Measurements from ENCODE around the gene DHRS2. TPM values are rescaled to one million over a fixed set of nuclear protein-coding genes. Genes with fewer than 3 reads are reported as not detected.

Gene DHRS2
- total and polyA plus RNA-seq, 2 of the 13 experiments (the other 11 are each of a cell fraction or from before 2014, with no cell fraction given) = 1,621 to 3,021 TPM

DNA sequence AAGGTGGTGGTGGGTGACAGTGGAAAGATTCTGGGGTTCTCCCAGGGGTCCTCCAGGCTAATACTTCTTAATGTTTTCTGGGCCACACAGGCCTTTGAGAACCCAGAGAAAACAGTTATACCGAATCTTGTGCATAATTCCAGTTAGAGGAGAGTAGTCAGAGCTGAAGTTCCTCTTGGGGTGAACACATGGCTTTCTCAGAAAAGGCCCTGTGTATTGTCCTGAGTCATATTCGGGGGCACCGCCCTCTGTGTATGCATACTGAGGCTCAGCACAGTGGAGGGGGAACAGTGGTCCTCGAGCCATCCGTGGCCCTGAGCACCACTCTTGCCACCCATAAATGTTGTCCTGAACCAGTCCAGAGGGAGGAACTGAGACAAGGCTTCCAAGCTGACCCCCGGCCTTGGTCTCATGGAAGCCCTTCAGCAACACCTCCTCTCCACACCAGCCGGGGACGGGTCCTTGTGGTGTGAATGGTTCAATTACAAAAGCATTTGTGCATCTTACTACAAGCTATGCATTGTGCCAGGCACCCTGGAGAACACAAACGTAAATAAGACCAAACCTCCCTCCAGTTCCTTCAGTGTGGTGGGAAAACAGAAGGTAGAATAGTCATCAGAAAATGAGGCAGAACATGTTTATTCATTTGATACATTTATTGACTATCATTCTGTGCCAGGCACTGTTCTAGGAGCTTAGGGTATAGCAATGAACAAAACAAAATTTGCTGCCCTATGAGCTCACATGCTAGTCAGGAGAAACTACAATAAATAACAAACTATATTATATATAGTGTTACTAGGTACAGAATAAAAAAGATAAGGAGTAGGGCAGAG is 9.9 kb downstream of the DHRS2 start (continued):
- TF ChIP-seq, protein P1, sequence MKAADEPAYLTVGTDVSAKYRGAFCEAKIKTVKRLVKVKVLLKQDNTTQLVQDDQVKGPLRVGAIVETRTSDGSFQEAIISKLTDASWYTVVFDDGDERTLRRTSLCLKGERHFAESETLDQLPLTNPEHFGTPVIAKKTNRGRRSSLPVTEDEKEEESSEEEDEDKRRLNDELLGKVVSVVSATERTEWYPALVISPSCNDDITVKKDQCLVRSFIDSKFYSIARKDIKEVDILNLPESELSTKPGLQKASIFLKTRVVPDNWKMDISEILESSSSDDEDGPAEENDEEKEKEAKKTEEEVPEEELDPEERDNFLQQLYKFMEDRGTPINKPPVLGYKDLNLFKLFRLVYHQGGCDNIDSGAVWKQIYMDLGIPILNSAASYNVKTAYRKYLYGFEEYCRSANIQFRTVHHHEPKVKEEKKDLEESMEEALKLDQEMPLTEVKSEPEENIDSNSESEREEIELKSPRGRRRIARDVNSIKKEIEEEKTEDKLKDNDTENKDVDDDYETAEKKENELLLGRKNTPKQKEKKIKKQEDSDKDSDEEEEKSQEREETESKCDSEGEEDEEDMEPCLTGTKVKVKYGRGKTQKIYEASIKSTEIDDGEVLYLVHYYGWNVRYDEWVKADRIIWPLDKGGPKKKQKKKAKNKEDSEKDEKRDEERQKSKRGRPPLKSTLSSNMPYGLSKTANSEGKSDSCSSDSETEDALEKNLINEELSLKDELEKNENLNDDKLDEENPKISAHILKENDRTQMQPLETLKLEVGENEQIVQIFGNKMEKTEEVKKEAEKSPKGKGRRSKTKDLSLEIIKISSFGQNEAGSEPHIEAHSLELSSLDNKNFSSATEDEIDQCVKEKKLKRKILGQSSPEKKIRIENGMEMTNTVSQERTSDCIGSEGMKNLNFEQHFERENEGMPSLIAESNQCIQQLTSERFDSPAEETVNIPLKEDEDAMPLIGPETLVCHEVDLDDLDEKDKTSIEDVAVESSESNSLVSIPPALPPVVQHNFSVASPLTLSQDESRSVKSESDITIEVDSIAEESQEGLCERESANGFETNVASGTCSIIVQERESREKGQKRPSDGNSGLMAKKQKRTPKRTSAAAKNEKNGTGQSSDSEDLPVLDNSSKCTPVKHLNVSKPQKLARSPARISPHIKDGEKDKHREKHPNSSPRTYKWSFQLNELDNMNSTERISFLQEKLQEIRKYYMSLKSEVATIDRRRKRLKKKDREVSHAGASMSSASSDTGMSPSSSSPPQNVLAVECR (CRISPR knock-in tag; IDR thresholded peaks at IDR 0.05; ENCODE audit: borderline replicate concordance) = peak; percentile 35; the same call in 1 of the 2 replicates
- TF ChIP-seq ZNF761 (CRISPR knock-in tag; conservative IDR thresholded peaks at IDR 0.05) = no peak
- TF ChIP-seq, protein P2, sequence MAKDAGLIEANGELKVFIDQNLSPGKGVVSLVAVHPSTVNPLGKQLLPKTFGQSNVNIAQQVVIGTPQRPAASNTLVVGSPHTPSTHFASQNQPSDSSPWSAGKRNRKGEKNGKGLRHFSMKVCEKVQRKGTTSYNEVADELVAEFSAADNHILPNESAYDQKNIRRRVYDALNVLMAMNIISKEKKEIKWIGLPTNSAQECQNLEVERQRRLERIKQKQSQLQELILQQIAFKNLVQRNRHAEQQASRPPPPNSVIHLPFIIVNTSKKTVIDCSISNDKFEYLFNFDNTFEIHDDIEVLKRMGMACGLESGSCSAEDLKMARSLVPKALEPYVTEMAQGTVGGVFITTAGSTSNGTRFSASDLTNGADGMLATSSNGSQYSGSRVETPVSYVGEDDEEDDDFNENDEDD (CRISPR knock-in tag; IDR thresholded peaks at IDR 0.05; ENCODE audit: borderline replicate concordance) = no peak; the same call in 1 of the 2 replicates
- TF ChIP-seq, protein P3, sequence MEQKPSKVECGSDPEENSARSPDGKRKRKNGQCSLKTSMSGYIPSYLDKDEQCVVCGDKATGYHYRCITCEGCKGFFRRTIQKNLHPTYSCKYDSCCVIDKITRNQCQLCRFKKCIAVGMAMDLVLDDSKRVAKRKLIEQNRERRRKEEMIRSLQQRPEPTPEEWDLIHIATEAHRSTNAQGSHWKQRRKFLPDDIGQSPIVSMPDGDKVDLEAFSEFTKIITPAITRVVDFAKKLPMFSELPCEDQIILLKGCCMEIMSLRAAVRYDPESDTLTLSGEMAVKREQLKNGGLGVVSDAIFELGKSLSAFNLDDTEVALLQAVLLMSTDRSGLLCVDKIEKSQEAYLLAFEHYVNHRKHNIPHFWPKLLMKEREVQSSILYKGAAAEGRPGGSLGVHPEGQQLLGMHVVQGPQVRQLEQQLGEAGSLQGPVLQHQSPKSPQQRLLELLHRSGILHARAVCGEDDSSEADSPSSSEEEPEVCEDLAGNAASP (CRISPR knock-in tag; IDR thresholded peaks at IDR 0.05; ENCODE audit: borderline replicate concordance) = 0 out of 2 replicates have a peak, but pooled peaks have one; percentile 39
- no peak for TF ChIP-seq ZNF510 (CRISPR knock-in tag; IDR thresholded peaks at IDR 0.05; ENCODE audit: low read depth)
- TF ChIP-seq, protein P4, sequence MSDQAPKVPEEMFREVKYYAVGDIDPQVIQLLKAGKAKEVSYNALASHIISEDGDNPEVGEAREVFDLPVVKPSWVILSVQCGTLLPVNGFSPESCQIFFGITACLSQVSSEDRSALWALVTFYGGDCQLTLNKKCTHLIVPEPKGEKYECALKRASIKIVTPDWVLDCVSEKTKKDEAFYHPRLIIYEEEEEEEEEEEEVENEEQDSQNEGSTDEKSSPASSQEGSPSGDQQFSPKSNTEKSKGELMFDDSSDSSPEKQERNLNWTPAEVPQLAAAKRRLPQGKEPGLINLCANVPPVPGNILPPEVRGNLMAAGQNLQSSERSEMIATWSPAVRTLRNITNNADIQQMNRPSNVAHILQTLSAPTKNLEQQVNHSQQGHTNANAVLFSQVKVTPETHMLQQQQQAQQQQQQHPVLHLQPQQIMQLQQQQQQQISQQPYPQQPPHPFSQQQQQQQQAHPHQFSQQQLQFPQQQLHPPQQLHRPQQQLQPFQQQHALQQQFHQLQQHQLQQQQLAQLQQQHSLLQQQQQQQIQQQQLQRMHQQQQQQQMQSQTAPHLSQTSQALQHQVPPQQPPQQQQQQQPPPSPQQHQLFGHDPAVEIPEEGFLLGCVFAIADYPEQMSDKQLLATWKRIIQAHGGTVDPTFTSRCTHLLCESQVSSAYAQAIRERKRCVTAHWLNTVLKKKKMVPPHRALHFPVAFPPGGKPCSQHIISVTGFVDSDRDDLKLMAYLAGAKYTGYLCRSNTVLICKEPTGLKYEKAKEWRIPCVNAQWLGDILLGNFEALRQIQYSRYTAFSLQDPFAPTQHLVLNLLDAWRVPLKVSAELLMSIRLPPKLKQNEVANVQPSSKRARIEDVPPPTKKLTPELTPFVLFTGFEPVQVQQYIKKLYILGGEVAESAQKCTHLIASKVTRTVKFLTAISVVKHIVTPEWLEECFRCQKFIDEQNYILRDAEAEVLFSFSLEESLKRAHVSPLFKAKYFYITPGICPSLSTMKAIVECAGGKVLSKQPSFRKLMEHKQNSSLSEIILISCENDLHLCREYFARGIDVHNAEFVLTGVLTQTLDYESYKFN (CRISPR knock-in tag; conservative IDR thresholded peaks at IDR 0.05) = no peak
- TF ChIP-seq, protein P5, sequence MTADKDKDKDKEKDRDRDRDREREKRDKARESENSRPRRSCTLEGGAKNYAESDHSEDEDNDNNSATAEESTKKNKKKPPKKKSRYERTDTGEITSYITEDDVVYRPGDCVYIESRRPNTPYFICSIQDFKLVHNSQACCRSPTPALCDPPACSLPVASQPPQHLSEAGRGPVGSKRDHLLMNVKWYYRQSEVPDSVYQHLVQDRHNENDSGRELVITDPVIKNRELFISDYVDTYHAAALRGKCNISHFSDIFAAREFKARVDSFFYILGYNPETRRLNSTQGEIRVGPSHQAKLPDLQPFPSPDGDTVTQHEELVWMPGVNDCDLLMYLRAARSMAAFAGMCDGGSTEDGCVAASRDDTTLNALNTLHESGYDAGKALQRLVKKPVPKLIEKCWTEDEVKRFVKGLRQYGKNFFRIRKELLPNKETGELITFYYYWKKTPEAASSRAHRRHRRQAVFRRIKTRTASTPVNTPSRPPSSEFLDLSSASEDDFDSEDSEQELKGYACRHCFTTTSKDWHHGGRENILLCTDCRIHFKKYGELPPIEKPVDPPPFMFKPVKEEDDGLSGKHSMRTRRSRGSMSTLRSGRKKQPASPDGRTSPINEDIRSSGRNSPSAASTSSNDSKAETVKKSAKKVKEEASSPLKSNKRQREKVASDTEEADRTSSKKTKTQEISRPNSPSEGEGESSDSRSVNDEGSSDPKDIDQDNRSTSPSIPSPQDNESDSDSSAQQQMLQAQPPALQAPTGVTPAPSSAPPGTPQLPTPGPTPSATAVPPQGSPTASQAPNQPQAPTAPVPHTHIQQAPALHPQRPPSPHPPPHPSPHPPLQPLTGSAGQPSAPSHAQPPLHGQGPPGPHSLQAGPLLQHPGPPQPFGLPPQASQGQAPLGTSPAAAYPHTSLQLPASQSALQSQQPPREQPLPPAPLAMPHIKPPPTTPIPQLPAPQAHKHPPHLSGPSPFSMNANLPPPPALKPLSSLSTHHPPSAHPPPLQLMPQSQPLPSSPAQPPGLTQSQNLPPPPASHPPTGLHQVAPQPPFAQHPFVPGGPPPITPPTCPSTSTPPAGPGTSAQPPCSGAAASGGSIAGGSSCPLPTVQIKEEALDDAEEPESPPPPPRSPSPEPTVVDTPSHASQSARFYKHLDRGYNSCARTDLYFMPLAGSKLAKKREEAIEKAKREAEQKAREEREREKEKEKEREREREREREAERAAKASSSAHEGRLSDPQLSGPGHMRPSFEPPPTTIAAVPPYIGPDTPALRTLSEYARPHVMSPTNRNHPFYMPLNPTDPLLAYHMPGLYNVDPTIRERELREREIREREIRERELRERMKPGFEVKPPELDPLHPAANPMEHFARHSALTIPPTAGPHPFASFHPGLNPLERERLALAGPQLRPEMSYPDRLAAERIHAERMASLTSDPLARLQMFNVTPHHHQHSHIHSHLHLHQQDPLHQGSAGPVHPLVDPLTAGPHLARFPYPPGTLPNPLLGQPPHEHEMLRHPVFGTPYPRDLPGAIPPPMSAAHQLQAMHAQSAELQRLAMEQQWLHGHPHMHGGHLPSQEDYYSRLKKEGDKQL (CRISPR knock-in tag; IDR thresholded peaks at IDR 0.05; ENCODE audit: low read depth) = peak; percentile 42; the same call in 1 of the 2 replicates
- TF ChIP-seq ZFP36L2 (CRISPR knock-in tag; IDR thresholded peaks at IDR 0.05) = no peak
- TF ChIP-seq ZNF367 (CRISPR knock-in tag; IDR thresholded peaks at IDR 0.05; ENCODE audit: borderline replicate concordance) = no peak
- no peak for TF ChIP-seq ZBTB1 (CRISPR knock-in tag; IDR thresholded peaks at IDR 0.05; ENCODE audit: borderline replicate concordance)

Measured in HepG2 (cell line).